B cell (primary cell): ENCODE data around the gene TTC19. TPM values are rescaled to one million over a fixed set of nuclear protein-coding genes. Genes with fewer than 3 reads are reported as not detected.

Source experiments
- ATAC-seq: fragments of 200-7000 bp; cut with Tn5 transposase; one replicate; pipeline ENCODE4 v1.10.0; 2021; ENCODE audit warnings: low read depth, mild to moderate bottlenecking, moderate number of reproducible peaks, moderate library complexity
- CTCF ChIA-PET: fragments of 350-600 bp; sonication (Branson Sonifier 250); formaldehyde crosslinking; loops from one replicate; lab custom pipeline; 2021; ENCODE audit warnings: antibody characterized with exemption, inconsistent platforms; lab: Charles Lee
- POLR2A ChIA-PET: fragments of 350-600 bp; sonication (Branson Sonifier 250); formaldehyde crosslinking; loops from one replicate; lab custom pipeline; 2021; ENCODE audit warnings: antibody characterized with exemption; lab: Charles Lee
- DNase-seq: peaks from one replicate; pipeline ENCODE4 v3.0.0; 2013
- H2AFZ ChIP-seq: 2 replicates; pipeline ENCODE4 v1.6.1; 2012; ENCODE audit warnings: mild to moderate bottlenecking, low read depth, low read length; ENCODE audit not compliant: insufficient read depth, poor library complexity, severe bottlenecking
- H3K27ac ChIP-seq, 2 donors: 1 replicate in 1 of 2; 2 replicates in 1 of 2; pipeline ENCODE4 v1.5.1; 2012 to 2013; ENCODE audit warnings: low read length in 2 of 2, mild to moderate bottlenecking in 2 of 2, moderate library complexity in 1 of 2
- H3K27me3 ChIP-seq, 4 experiments: fragments of 200-600 bp in 1 of 4; sonication (generic) in 1 of 4; replicated peaks in 1 of 4; 1 replicate in 2 of 4; 2 replicates in 2 of 4; pipeline versions ENCODE4 v1.6.1 to v1.7.0; 2013 to 2016; ENCODE audit warnings: low read length in 3 of 4, mild to moderate bottlenecking in 2 of 4, mixed read lengths in 1 of 4, moderate library complexity in 1 of 4; ENCODE audit not compliant: insufficient read depth in 4 of 4, control insufficient read depth in 3 of 4; ENCODE audit errors: control extremely low read depth in 1 of 4
- H3K36me3 ChIP-seq, 2 experiments: replicated peaks in 1 of 2; 1 replicate in 1 of 2; 2 replicates in 1 of 2; pipeline versions ENCODE4 v1.6.1 to v1.7.1; 2013; ENCODE audit warnings: low read length in 1 of 2; ENCODE audit not compliant: insufficient read depth in 2 of 2, control insufficient read depth in 1 of 2; ENCODE audit errors: control extremely low read depth in 1 of 2, extremely low read depth in 1 of 2
- H3K4me1 ChIP-seq, 2 donors: fragments of 200-600 bp in 1 of 2; sonication (generic) in 1 of 2; 1 replicate in 1 of 2; 2 replicates in 1 of 2; pipeline versions ENCODE4 v1.5.1 to v1.6.1; 2013 to 2017; ENCODE audit warnings: low read length in 2 of 2; ENCODE audit not compliant: control insufficient read depth in 2 of 2, insufficient read depth in 2 of 2
- H3K4me2 ChIP-seq: replicated peaks from 2 replicates; pipeline ENCODE3; 2012; ENCODE audit warnings: mild to moderate bottlenecking, low read depth, low read length; ENCODE audit not compliant: poor library complexity, severe bottlenecking
- H3K4me3 ChIP-seq, 5 experiments: fragments of 200-600 bp in 1 of 5; sonication (generic) in 1 of 5; 1 replicate in 3 of 5; 2 replicates in 2 of 5; pipeline versions ENCODE4 v1.5.1 to v1.7.0; 2011 to 2016; ENCODE audit warnings: low read length in 4 of 5, mild to moderate bottlenecking in 4 of 5, low read depth in 2 of 5, control low read depth in 1 of 5, moderate library complexity in 1 of 5; ENCODE audit not compliant: insufficient read depth in 1 of 5; ENCODE audit errors: control extremely low read depth in 1 of 5, extremely low read depth in 1 of 5
- H3K79me2 ChIP-seq: fragments of 200-600 bp; sonication (generic); one replicate; pipeline ENCODE4 v1.6.0; 2016; ENCODE audit warnings: low read length; ENCODE audit not compliant: control insufficient read depth, insufficient read depth
- H3K9ac ChIP-seq: fragments of 200-600 bp; sonication (generic); 2 replicates; pipeline ENCODE4 v1.6.1; 2017; ENCODE audit warnings: mild to moderate bottlenecking, low read length, moderate library complexity
- H3K9me3 ChIP-seq, 3 donors: one replicate each; pipeline versions ENCODE4 v1.6.1 to v1.7.1; 2013; ENCODE audit warnings: low read length in 2 of 3; ENCODE audit not compliant: control insufficient read depth in 2 of 3, insufficient read depth in 1 of 3; ENCODE audit errors: control extremely low read depth in 1 of 3
- H4K20me1 ChIP-seq: 2 replicates; pipeline ENCODE4 v1.6.0; 2012; ENCODE audit warnings: mild to moderate bottlenecking, low read length; ENCODE audit not compliant: insufficient read depth, control insufficient read depth, poor library complexity, severe bottlenecking
- H3K27ac Mint-ChIP-seq: one replicate; pipeline ENCODE4 v1.8.0; 2021; ENCODE audit warnings: mixed read lengths
- H3K27me3 Mint-ChIP-seq: one replicate; pipeline ENCODE4 v1.8.0; 2021; ENCODE audit warnings: mixed read lengths
- H3K4me1 Mint-ChIP-seq: one replicate; pipeline ENCODE4 v1.8.0; 2021; ENCODE audit warnings: mixed read lengths
- H3K4me3 Mint-ChIP-seq: one replicate; pipeline ENCODE4 v1.8.0; 2021; ENCODE audit warnings: mixed read lengths
- H3K9me3 Mint-ChIP-seq: one replicate; pipeline ENCODE4 v1.8.0; 2022; ENCODE audit warnings: mixed read lengths; ENCODE audit not compliant: insufficient read depth
- EZH2 ChIP-seq: IDR thresholded peaks from 2 replicates; pipeline ENCODE4 v1.6.1; 2012; ENCODE audit warnings: borderline replicate concordance, low read depth, mild to moderate bottlenecking, moderate library complexity, low read length; ENCODE audit not compliant: insufficient read depth, poor library complexity, severe bottlenecking
- WGBS: methylation state at CpG from one replicate; pipeline ENCODE4 v1.1.5; 2013; ENCODE audit warnings: missing lambda C conversion rate; ENCODE audit not compliant: insufficient coverage; 5-methylcytosine and 5-hydroxymethylcytosine counted together
- intact Hi-C: fragments of 100-400 bp; cut with micrococcal nuclease; formaldehyde crosslinking; loops from one replicate; pipeline ENCODE4 v1.10.0; 2022
- polyA plus RNA-seq: library from polyadenylated mRNA; depleted of rRNA; stranded (reverse); fragments of >200 nt; gene quantifications from 2 replicates; pipeline ENCODE4 v1.2.3, GENCODE V29; 2012
- total RNA-seq, 2 donors: library from RNA; stranded (reverse); fragments of 120-200 nt in 1 of 2; gene quantifications; 1 replicate in 1 of 2; 2 replicates in 1 of 2; pipeline versions ENCODE4 v1.2.3 to v1.2.4, GENCODE V29; 2013 to 2022
- TF ChIP-seq, protein P1 (sequence below): fragments of 200-600 bp; IDR thresholded peaks from one replicate; pipeline ENCODE4 v1.8.0; 2022; ENCODE audit warnings: antibody characterized with exemption, mild to moderate bottlenecking

Gene TTC19
- total and polyA plus RNA-seq, 2 donors (not counting 1 experiment from before 2014, with no cell fraction given), result 8.2 to 38.5 TPM

DNA sequence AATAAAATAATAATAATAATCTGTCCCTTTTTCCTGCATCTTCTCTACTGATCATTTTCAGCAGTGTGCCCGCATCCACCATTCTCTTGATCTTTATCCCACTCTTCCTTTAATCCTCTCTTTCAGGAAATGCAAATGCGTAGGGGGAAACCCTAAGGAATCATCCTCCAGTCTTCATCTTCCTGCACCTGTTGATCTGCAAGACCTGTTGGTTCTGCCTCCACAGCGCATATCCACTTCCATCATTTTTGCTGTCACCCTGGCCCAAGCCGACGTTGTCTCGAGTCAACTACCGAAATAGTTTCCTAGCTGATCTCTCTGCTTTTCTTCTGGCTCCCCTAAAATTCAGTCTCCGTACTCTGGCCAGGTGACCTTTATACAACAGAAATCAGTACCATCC is 30.2 kb upstream of the TTC19 start:
- ChIA-PET CTCF (no interaction called here), POLR2A (no interaction called here)
- TF ChIP-seq EZH2, result no peak
- TF ChIP-seq, protein P1, sequence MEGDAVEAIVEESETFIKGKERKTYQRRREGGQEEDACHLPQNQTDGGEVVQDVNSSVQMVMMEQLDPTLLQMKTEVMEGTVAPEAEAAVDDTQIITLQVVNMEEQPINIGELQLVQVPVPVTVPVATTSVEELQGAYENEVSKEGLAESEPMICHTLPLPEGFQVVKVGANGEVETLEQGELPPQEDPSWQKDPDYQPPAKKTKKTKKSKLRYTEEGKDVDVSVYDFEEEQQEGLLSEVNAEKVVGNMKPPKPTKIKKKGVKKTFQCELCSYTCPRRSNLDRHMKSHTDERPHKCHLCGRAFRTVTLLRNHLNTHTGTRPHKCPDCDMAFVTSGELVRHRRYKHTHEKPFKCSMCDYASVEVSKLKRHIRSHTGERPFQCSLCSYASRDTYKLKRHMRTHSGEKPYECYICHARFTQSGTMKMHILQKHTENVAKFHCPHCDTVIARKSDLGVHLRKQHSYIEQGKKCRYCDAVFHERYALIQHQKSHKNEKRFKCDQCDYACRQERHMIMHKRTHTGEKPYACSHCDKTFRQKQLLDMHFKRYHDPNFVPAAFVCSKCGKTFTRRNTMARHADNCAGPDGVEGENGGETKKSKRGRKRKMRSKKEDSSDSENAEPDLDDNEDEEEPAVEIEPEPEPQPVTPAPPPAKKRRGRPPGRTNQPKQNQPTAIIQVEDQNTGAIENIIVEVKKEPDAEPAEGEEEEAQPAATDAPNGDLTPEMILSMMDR, result no peak
- no peak overlapping the region for H3K9ac ChIP-seq
- WGBS, result over 99% methylated on average over 8 of the region's 8 CpGs
- Mint-ChIP-seq H3K4me1 (peaks cover 11% of the 10 kb centered on the region), H3K27me3 (peaks cover 29% of the 10 kb centered on the region), H3K4me3 (no peak overlapping the region), H3K9me3 (no peaks in the 10 kb centered on the region), H3K27ac (no peak overlapping the region)
- peaks cover 0 to 22% (median 2%) of the 10 kb centered on the region in 4 experiments for H3K27me3 ChIP-seq
- no peak overlapping the region for H3K4me2 ChIP-seq
- H3K4me3 ChIP-seq, result no peak overlapping the region
- DNase-seq, result no peak
- H3K4me1 ChIP-seq, result peaks cover 0 to 10% of the 10 kb centered on the region in 2 donors
- no peak for ATAC-seq
- peaks cover 0 to 8% (median 0%) of the 10 kb centered on the region in 3 donors for H3K9me3 ChIP-seq
- H2AFZ ChIP-seq, result no peak overlapping the region
- no peak overlapping the region for H3K27ac ChIP-seq
- no peaks in the 10 kb centered on the region for H3K36me3 ChIP-seq
- H4K20me1 ChIP-seq, result no peaks in the 10 kb centered on the region
- intact Hi-C loops, result no loop called here
- H3K79me2 ChIP-seq, result no peaks in the 10 kb centered on the region

DNA sequence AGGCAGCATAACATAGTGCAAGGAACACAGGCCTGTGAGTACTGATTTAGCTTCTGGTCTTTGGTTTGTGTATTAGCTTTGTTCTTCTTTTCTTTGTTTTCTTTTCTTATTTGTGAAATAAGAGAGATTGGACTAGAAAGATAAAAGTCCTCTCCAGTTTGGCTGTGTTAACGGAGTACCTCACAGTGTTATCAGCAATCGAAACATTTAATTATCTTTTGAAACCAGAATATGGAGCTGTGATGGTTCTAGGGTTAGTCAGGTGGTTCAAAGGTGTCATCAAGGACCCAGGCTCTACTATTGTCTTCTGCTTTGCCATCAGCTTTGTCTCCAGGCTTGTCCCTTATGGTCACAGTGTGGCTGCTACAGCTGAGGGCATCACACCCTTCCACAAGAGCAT is 29.1 kb upstream of the TTC19 start:
- DNase-seq, result no peak
- ChIA-PET POLR2A (no interaction called here), CTCF (no interaction called here)
- peaks cover 0 to 8% (median 0%) of the 10 kb centered on the region in 3 donors for H3K9me3 ChIP-seq
- intact Hi-C loops, result no loop called here
- H3K27me3 ChIP-seq, result peaks cover 0 to 17% (median 2%) of the 10 kb centered on the region in 4 experiments
- H3K36me3 ChIP-seq, result peaks cover 0 to 3% of the 10 kb centered on the region in 2 experiments
- Mint-ChIP-seq H3K27ac (no peak overlapping the region), H3K9me3 (no peaks in the 10 kb centered on the region), H3K27me3 (peaks cover 29% of the 10 kb centered on the region), H3K4me1 (peaks cover 8% of the 10 kb centered on the region), H3K4me3 (no peak overlapping the region)
- no peak overlapping the region for H3K27ac ChIP-seq
- no peak overlapping the region for H2AFZ ChIP-seq
- H4K20me1 ChIP-seq, result no peaks in the 10 kb centered on the region
- no CpG with 5 or more reads among the region's 2 CpGs for WGBS
- H3K79me2 ChIP-seq, result no peaks in the 10 kb centered on the region
- H3K4me2 ChIP-seq, result no peak overlapping the region
- peaks cover 0 to 10% of the 10 kb centered on the region in 2 donors for H3K4me1 ChIP-seq
- H3K9ac ChIP-seq, result no peak overlapping the region
- no peak overlapping the region for H3K4me3 ChIP-seq
- TF ChIP-seq, protein P1, result no peak
- TF ChIP-seq EZH2, result no peak
- ATAC-seq, result no peak
